Measurements from ENCODE around the gene RAPGEF4.

The RAPGEF4 gene

GRCh38 chr2:172944022-172944793, 208.6 kb downstream of the RAPGEF4 start:
- DNase-seq: no peak

- DNase-seq: no peak
Measured at GRCh38 chr2:172944794-172945509, 209.3 kb downstream of the RAPGEF4 start.

GRCh38 chr2:172945510-172945850, 209.8 kb downstream of the RAPGEF4 start:
- DNase-seq: no peak

- no peak for DNase-seq
Measured at GRCh38 chr2:172947461-172948153, 212.0 kb downstream of the RAPGEF4 start.

- DNase-seq: no peak
Measured at GRCh38 chr2:172949522-172949921, 213.9 kb downstream of the RAPGEF4 start.

- no peak for DNase-seq
Measured at GRCh38 chr2:172950565-172950964, 214.9 kb downstream of the RAPGEF4 start.

GRCh38 chr2:172951554-172951953, 215.9 kb downstream of the RAPGEF4 start:
- no peak for DNase-seq

- DNase-seq: no peak
Measured at GRCh38 chr2:172953411-172953810, 217.8 kb downstream of the RAPGEF4 start.

GRCh38 chr2:172953970-172954852, 218.6 kb downstream of the RAPGEF4 start:
- DNase-seq: no peak

- DNase-seq: no peak
Measured at GRCh38 chr2:172955587-172955986, 219.9 kb downstream of the RAPGEF4 start.

- DNase-seq: no peak
Measured at GRCh38 chr2:172957734-172958133, 222.1 kb downstream of the RAPGEF4 start.

- no peak for DNase-seq
Measured at GRCh38 chr2:172962082-172962481, 226.4 kb downstream of the RAPGEF4 start.

GRCh38 chr2:172962824-172963223, 227.2 kb downstream of the RAPGEF4 start:
- peak; percentile 37 for DNase-seq

- DNase-seq: no peak
Measured at GRCh38 chr2:172964511-172965139, 229.0 kb downstream of the RAPGEF4 start.

- DNase-seq: no peak
Measured at GRCh38 chr2:172965433-172966212, 230.0 kb downstream of the RAPGEF4 start.

- no peak for DNase-seq
Measured at GRCh38 chr2:172967036-172967982, 231.7 kb downstream of the RAPGEF4 start.

GRCh38 chr2:172968061-172968469, 232.4 kb downstream of the RAPGEF4 start:
- DNase-seq: no peak

- DNase-seq: peak; percentile 11
Measured at GRCh38 chr2:172969166-172969565, 233.5 kb downstream of the RAPGEF4 start.

- no peak for DNase-seq
Measured at GRCh38 chr2:172969609-172970008, 234.0 kb downstream of the RAPGEF4 start.

GRCh38 chr2:172970660-172971059, 235.0 kb downstream of the RAPGEF4 start:
- DNase-seq: no peak
